Testis (tissue), 2 donors: ENCODE measurements around the gene IFI44.

Source experiments
- POLR2A ChIP-seq: fragments of 450-650 bp; IDR thresholded peaks from one replicate; pipeline ENCODE4 v1.6.1; 2017; ENCODE audit warnings: antibody characterized with exemption, mild to moderate bottlenecking, moderate library complexity
- TF ChIP-seq, protein P1 (sequence below), 3 experiments: fragments of 450-650 bp in 2 of 3; fragments of 200-600 bp in 1 of 3; sonication (generic) in 1 of 3; IDR thresholded peaks; one replicate each; pipeline ENCODE4 v1.5.1; 2016 to 2019; ENCODE audit warnings: antibody characterized with exemption in 3 of 3, mild to moderate bottlenecking in 2 of 3, moderate library complexity in 1 of 3

DNA sequence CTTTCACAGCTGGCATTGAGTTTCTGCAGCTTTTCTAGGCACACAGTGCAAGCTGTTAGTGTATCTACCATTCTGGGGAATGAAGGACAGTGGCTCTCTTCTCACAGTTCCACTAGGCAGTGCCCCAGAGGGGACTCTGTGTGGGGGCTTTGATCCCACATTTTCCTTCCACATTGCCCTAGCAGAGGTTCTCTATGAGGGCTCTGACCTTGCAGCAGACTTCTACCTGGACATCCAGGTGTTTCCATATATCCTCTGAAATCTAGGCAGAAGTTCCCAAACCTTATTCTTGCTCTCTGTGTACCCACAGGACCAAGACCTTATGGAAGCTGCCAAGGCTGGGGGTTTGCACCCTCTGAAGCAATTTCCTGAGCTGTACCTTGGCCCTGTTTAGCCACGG lies 2.4 kb upstream of the IFI44 start:
- no peak for TF ChIP-seq POLR2A
- TF ChIP-seq, protein P1, sequence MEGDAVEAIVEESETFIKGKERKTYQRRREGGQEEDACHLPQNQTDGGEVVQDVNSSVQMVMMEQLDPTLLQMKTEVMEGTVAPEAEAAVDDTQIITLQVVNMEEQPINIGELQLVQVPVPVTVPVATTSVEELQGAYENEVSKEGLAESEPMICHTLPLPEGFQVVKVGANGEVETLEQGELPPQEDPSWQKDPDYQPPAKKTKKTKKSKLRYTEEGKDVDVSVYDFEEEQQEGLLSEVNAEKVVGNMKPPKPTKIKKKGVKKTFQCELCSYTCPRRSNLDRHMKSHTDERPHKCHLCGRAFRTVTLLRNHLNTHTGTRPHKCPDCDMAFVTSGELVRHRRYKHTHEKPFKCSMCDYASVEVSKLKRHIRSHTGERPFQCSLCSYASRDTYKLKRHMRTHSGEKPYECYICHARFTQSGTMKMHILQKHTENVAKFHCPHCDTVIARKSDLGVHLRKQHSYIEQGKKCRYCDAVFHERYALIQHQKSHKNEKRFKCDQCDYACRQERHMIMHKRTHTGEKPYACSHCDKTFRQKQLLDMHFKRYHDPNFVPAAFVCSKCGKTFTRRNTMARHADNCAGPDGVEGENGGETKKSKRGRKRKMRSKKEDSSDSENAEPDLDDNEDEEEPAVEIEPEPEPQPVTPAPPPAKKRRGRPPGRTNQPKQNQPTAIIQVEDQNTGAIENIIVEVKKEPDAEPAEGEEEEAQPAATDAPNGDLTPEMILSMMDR (IDR thresholded peaks at IDR 0.05), result no peak
